Measurements from ENCODE around the gene FXYD2. TPM values are rescaled to one million over a fixed set of nuclear protein-coding genes. Genes with fewer than 3 reads are reported as not detected.

FXYD2 gene
- total RNA-seq, 1 donor from 2014 or later: not detected

GRCh38 chr11:117794135-117794534 is 30.4 kb downstream of the FXYD2 start:
- TF ChIP-seq, protein P1, sequence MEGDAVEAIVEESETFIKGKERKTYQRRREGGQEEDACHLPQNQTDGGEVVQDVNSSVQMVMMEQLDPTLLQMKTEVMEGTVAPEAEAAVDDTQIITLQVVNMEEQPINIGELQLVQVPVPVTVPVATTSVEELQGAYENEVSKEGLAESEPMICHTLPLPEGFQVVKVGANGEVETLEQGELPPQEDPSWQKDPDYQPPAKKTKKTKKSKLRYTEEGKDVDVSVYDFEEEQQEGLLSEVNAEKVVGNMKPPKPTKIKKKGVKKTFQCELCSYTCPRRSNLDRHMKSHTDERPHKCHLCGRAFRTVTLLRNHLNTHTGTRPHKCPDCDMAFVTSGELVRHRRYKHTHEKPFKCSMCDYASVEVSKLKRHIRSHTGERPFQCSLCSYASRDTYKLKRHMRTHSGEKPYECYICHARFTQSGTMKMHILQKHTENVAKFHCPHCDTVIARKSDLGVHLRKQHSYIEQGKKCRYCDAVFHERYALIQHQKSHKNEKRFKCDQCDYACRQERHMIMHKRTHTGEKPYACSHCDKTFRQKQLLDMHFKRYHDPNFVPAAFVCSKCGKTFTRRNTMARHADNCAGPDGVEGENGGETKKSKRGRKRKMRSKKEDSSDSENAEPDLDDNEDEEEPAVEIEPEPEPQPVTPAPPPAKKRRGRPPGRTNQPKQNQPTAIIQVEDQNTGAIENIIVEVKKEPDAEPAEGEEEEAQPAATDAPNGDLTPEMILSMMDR (IDR thresholded peaks at IDR 0.05; ENCODE audit: insufficient read depth, low read length, severe bottlenecking): no peak
- FAIRE-seq (no peak), DNase-seq (ENCODE audit: low read depth) (no peak)
- H3K36me3 ChIP-seq (ENCODE audit: control insufficient read depth, insufficient read depth, low read length): no peaks in the 10 kb centered on the region
- H3K4me3 ChIP-seq (ENCODE audit: low read depth, low read length): no peak overlapping the region
- H3K27me3 ChIP-seq (ENCODE audit: control insufficient read depth, insufficient read depth, low read length): peaks cover 23% of the 10 kb centered on the region

GRCh38 chr11:117793583-117793982 is 31.0 kb downstream of the FXYD2 start:
- DNase-seq (ENCODE audit: low read depth): no peak
- Histone ChIP-seq H3K4me3 (ENCODE audit: low read depth, low read length) (no peak overlapping the region), H3K27me3 (ENCODE audit: control insufficient read depth, insufficient read depth, low read length) (peaks cover 20% of the 10 kb centered on the region), H3K36me3 (ENCODE audit: control insufficient read depth, insufficient read depth, low read length) (no peaks in the 10 kb centered on the region)
- TF ChIP-seq, protein P1 (IDR thresholded peaks at IDR 0.05; ENCODE audit: insufficient read depth, low read length, severe bottlenecking): no peak
- no peak for FAIRE-seq

DNA sequence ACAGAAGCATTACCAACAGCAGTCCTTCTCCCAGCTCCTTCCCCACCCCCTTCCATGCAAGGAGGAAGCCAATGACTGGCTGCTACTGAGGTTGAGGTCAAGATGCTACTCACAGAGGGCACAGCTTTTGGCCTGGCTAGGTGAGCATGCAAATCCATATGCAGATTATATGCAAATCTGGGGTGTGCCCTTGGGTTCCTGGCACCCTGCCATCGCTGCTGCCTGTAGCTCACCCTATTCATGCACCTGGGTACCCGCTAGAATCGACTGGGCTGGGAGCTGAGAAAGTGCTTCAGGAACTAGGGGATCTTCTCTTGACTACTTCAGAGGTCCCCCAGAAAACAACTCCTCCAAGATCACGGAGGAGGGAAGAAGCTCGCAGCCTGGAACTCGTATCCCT is 31.6 kb downstream of the FXYD2 start:
- Histone ChIP-seq H3K36me3 (ENCODE audit: control insufficient read depth, insufficient read depth, low read length) (no peaks in the 10 kb centered on the region), H3K4me3 (ENCODE audit: low read depth, low read length) (no peak overlapping the region), H3K27me3 (ENCODE audit: control insufficient read depth, insufficient read depth, low read length) (peaks cover 19% of the 10 kb centered on the region)
- DNase-seq (ENCODE audit: low read depth) (no peak), FAIRE-seq (no peak)
- TF ChIP-seq, protein P1 (IDR thresholded peaks at IDR 0.05; ENCODE audit: insufficient read depth, low read length, severe bottlenecking): no peak

DNA sequence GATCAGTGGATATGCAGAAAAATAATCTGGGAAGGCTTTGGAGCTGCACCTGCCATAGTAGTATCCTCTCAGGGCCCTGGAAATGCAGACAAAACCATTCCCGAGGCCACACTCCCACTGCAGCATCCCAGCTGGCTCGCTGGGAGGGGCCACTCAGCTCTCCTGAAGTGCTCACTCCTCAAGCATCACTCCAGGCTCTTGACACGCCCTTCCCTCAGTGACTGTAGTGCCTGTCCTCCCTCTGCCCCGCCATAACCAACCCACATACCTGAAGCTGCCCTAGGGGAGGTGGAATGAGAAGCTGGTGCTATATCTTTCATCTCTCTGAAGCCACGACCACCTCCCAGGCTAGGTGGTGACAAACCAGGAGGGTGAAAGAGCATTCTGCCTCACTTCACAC is 32.3 kb downstream of the FXYD2 start:
- Histone ChIP-seq H3K27me3 (ENCODE audit: control insufficient read depth, insufficient read depth, low read length) (peaks cover 17% of the 10 kb centered on the region), H3K4me3 (ENCODE audit: low read depth, low read length) (no peak overlapping the region), H3K36me3 (ENCODE audit: control insufficient read depth, insufficient read depth, low read length) (no peaks in the 10 kb centered on the region)
- TF ChIP-seq, protein P1 (IDR thresholded peaks at IDR 0.05; ENCODE audit: insufficient read depth, low read length, severe bottlenecking): no peak
- FAIRE-seq (no peak), DNase-seq (ENCODE audit: low read depth) (no peak)

- DNase-seq (ENCODE audit: low read depth) (no peak), FAIRE-seq (no peak)
- H3K27me3 ChIP-seq (ENCODE audit: control insufficient read depth, insufficient read depth, low read length): peaks cover 5% of the 10 kb centered on the region
- no peaks in the 10 kb centered on the region for H3K36me3 ChIP-seq (ENCODE audit: control insufficient read depth, insufficient read depth, low read length)
- TF ChIP-seq, protein P1 (IDR thresholded peaks at IDR 0.05; ENCODE audit: insufficient read depth, low read length, severe bottlenecking): no peak
- H3K4me3 ChIP-seq (ENCODE audit: low read depth, low read length): no peak overlapping the region
Measured at GRCh38 chr11:117790279-117790678, 34.3 kb downstream of the FXYD2 start.

DNA sequence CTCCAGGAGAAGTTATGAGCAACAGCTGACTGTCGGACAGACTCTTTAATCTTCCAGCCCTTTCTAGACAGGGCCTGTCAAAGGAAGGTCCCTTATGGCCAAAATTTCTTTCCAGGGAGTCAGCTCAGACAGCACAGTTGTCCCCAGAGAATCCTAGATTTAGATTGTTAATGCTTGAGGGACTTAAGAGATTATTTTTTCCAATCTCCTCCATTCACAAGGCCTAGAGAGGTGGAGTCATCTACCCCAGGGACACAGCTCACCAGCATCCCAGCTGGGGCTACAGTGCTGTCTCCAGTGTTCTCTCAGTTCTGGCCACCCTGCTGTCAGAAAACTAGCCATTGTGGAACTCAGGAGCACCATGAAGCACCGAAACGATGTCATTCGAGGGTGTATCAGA is 35.3 kb downstream of the FXYD2 start:
- peaks cover 2% of the 10 kb centered on the region for H3K27me3 ChIP-seq (ENCODE audit: control insufficient read depth, insufficient read depth, low read length)
- TF ChIP-seq, protein P1 (IDR thresholded peaks at IDR 0.05; ENCODE audit: insufficient read depth, low read length, severe bottlenecking): no peak
- DNase-seq (ENCODE audit: low read depth) (no peak), FAIRE-seq (no peak)
- no peak overlapping the region for H3K4me3 ChIP-seq (ENCODE audit: low read depth, low read length)
- H3K36me3 ChIP-seq (ENCODE audit: control insufficient read depth, insufficient read depth, low read length): no peaks in the 10 kb centered on the region
